Suprapubic skin (tissue), 4 donors: Measurements from ENCODE around the gene DCAF7.

ENCODE experiments used
- EP300 ChIP-seq: sonication (generic); formaldehyde crosslinking; IDR thresholded peaks from one replicate; pipeline ENCODE4 v1.6.1; 2017; ENCODE audit warnings: antibody characterized with exemption
- POLR2AphosphoS5 ChIP-seq, 3 donors: sonication (generic); formaldehyde crosslinking; IDR thresholded peaks; one replicate each; pipeline ENCODE4 v1.6.1; 2017; ENCODE audit warnings: antibody characterized with exemption in 3 of 3

DNA sequence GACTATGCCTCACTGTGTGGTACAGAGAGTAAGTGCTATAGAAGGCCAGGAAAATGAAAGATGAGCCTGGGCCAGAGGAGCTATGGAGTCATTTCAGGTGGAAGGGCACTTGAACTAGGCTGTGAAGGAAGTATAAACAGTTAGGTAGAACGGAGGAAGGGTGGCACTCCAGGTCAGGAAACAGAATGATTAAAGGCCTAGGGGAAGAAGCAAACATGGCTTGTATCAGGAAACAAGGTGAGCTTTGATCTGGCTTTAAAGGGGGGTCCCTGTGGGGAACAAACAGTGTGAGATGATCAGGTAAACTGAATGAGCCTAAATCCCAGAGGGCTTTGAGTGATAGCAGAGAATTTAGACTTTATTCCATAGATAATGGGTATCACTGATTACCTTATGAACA, 88.8 kb downstream of the DCAF7 start:
- TF ChIP-seq EP300, result no peak
- TF ChIP-seq POLR2AphosphoS5 (IDR thresholded peaks at IDR 0.05), result no peak
